ENCODE measurements around the gene ZNF655.

ZNF655 gene

DNA sequence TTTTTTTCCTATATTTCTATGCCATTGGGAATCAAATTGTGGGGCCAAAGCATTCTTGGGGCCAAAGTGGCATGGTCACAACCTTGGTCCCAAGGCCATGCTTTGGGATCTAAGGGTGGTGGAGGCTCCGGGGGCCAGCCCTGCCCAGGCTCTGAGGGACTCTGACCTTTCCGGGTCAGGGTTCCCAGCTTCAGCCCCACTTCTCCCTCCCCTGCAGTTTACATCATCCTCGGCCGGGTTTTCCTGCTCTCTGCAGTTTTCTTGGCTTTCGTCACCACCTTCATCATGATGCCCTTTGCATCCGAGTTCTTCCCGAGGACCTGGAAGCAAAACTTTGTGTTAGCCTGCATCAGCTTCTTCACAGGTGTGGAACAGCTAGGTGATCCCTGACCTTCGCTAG, 48.1 kb downstream of the ZNF655 start:
- DNase-seq (ENCODE audit: low read depth in 2 of 2), result no peak
- TF ChIP-seq, protein P1, sequence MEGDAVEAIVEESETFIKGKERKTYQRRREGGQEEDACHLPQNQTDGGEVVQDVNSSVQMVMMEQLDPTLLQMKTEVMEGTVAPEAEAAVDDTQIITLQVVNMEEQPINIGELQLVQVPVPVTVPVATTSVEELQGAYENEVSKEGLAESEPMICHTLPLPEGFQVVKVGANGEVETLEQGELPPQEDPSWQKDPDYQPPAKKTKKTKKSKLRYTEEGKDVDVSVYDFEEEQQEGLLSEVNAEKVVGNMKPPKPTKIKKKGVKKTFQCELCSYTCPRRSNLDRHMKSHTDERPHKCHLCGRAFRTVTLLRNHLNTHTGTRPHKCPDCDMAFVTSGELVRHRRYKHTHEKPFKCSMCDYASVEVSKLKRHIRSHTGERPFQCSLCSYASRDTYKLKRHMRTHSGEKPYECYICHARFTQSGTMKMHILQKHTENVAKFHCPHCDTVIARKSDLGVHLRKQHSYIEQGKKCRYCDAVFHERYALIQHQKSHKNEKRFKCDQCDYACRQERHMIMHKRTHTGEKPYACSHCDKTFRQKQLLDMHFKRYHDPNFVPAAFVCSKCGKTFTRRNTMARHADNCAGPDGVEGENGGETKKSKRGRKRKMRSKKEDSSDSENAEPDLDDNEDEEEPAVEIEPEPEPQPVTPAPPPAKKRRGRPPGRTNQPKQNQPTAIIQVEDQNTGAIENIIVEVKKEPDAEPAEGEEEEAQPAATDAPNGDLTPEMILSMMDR (IDR thresholded peaks at IDR 0.05; ENCODE audit: low read depth, low read length), result no peak
- H3K4me3 ChIP-seq (replicated peaks in 1 of 2; ENCODE audit: low read depth in 2 of 2, low read length in 2 of 2), result no peak overlapping the region

DNA sequence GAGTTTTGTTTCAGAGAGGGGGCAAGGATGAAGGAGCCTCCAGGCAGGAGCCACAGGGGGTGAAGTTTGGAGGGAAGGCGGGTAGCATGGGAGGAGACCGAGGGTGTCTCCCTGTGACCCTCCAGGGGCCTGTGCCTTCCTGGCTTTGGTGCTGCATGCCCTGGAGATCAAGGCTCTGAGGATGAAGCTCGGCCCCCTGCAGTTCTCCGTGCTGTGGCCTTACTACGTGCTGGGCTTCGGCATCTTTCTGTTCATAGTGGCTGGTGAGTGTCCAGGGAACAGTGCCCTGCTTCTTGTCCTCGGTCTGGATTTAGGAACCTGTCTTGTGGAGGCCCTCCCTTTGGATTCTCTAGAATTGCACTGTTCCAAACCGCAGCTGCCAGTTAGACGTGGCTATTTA, 49.1 kb downstream of the ZNF655 start:
- DNase-seq (ENCODE audit: low read depth in 2 of 2), result no peak
- TF ChIP-seq, protein P1 (IDR thresholded peaks at IDR 0.05; ENCODE audit: low read depth, low read length), result no peak
- H3K4me3 ChIP-seq (replicated peaks in 1 of 2; ENCODE audit: low read depth in 2 of 2, low read length in 2 of 2), result no peak overlapping the region

DNA sequence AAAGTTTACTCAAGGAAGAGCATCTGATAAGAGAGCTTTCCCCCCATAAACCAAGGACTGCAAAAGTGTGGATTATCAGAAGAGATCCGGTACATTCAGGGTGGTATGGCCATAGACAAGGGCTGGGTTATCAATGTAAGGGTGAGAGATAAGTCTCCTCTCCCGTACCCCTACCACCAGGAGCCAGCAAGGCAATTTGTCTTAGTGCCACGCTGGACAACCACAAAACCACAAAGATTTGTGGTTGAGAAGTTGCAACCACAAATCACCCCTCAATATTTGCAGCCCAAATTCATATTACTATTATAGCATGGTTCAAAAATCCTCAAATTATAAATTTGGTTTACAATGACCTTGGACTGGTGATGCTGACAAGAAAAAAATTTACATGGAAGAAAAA, 56.1 kb downstream of the ZNF655 start:
- no peak for DNase-seq (ENCODE audit: low read depth in 2 of 2)
- H3K4me3 ChIP-seq (replicated peaks in 1 of 2; ENCODE audit: low read depth in 2 of 2, low read length in 2 of 2), result no peak overlapping the region
- TF ChIP-seq, protein P1 (IDR thresholded peaks at IDR 0.05; ENCODE audit: low read depth, low read length), result no peak

DNA sequence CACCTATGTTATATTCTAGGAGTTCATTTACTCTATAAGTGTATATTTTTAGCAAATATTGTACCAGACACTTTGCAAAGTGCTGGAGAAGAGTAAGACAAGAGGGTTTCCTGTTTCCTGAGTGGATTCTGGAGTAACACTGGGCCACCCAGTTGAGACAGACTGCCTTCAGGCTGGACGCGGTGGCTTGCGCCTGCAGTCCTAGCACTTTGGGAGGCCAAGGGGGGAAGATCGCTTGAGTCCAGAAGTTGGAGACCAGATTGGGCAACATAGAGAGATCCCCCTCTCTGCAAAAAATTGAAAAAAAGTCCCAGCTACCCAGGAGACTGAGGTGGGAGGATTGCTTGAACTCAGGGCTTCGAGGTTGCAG, 57.5 kb downstream of the ZNF655 start:
- TF ChIP-seq, protein P1 (IDR thresholded peaks at IDR 0.05; ENCODE audit: low read depth, low read length), result no peak
- DNase-seq (ENCODE audit: low read depth in 2 of 2), result no peak
- H3K4me3 ChIP-seq (replicated peaks in 1 of 2; ENCODE audit: low read depth in 2 of 2, low read length in 2 of 2), result peak overlapping the region; percentile 96 to 97

DNA sequence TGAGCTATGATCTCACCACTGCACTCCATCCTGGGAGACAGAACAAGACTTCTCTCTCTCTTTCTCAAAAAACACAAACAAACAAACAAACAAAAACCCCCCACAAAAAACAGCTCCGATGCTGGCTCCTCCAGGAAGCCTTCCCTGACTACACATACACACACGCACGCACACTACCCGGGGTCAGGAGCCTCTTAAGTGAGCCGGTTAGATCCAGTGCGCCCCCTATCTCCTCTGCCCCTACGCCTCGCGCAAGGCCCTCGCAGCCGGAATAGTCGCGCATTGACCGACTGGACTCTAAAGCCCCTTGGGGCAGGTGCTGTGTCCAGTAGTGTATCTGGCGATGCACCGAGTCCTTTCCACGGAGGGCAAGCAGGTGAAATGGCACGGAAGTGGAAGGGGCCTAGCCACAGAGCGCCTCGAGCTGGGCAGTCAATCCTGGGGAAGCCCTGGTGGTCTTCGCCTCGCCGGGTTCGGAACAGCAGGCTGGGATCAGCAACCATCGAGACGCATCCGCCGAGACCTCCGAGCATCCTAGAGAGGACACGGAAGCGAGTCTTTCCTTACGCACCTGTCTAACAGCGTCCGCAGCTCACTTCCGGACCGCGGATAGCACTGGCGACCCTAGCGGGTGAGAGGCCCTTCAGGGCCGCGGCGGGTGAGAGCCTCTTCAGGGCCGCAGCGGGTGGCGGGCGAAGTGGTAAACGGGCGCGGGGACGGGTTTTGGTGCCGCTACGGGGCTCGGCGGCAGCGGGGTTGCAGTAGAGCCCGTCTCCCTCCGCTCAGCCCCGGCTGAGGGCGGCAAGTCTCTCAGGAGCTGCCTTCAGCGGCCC, 58.1 kb downstream of the ZNF655 start, which contains the start of gene ZSCAN25:
Gene ZSCAN25 (plus strand): TSS at position 588 of the 833 bp plus-strand sequence. CDS start 2,661 bp downstream, outside the sequence.
- TF ChIP-seq, protein P1 (IDR thresholded peaks at IDR 0.05; ENCODE audit: low read depth, low read length), result peak; percentile 31
- DNase-seq (ENCODE audit: low read depth in 2 of 2), result peak; percentile 95
- H3K4me3 ChIP-seq (replicated peaks in 1 of 2; ENCODE audit: low read depth in 2 of 2, low read length in 2 of 2), result peak within 1 kb of the TSS; percentile 96 to 97

DNA sequence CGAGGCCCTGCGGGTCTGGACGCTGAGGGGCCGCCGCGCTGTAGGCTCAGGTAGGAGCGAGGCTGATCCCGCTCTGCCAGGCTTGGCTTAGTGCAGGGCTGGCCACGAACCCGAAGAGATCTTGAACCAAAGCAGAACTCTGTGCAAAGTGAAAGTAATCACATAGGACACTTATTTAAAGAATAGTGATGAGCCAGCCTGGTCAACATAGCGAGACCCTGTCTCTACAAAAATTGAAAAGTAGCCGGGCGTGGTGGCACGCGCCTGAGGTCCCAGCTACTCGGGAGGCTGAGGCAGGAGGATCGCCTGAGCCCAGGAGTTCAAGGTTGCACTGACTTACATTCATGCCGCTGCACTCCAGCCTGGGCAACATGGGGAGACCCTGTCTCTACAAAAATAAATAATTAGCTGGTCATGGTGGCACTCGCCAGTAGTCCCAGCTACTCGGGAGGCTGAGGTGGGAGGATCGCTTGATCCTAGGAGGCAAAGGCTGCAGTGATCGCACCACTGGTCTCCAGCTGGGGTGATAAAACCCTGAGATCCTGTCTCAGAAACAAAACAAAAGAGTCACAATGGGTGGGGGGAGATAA, 58.8 kb downstream of the ZNF655 start:
- TF ChIP-seq, protein P1 (IDR thresholded peaks at IDR 0.05; ENCODE audit: low read depth, low read length), result no peak
- H3K4me3 ChIP-seq (replicated peaks in 1 of 2; ENCODE audit: low read depth in 2 of 2, low read length in 2 of 2), result peak overlapping the region; percentile 96 to 97
- no peak for DNase-seq (ENCODE audit: low read depth in 2 of 2)

Measured in cardiac fibroblast (primary cell).